Neural crest cell (in vitro differentiated cells): Measurements from ENCODE around the gene HSPB3. TPM values are rescaled to one million over a fixed set of nuclear protein-coding genes. Genes with fewer than 3 reads are reported as not detected.

Experiments
- DNase-seq: peaks from one replicate; pipeline ENCODE4 v3.0.0; 2021; ENCODE audit warnings: low read depth, mixed read lengths, low spot score
- H3K27ac Mint-ChIP-seq: one replicate; pipeline ENCODE4 v1.8.0; 2021; ENCODE audit warnings: mild to moderate bottlenecking, mixed read lengths; ENCODE audit not compliant: unreplicated experiment
- H3K27me3 Mint-ChIP-seq: 2 replicates; pipeline ENCODE4 v1.8.0; 2021; ENCODE audit warnings: low read depth, mild to moderate bottlenecking, mixed read lengths
- H3K36me3 Mint-ChIP-seq: 2 replicates; pipeline ENCODE4 v1.8.0; 2021; ENCODE audit warnings: low read depth, mild to moderate bottlenecking, mixed read lengths
- H3K4me1 Mint-ChIP-seq: 2 replicates; pipeline ENCODE4 v1.8.0; 2021; ENCODE audit warnings: mixed read lengths
- H3K4me3 Mint-ChIP-seq: one replicate; pipeline ENCODE4 v1.8.0; 2021; ENCODE audit warnings: mild to moderate bottlenecking, mixed read lengths
- H3K9me3 Mint-ChIP-seq: 2 replicates; pipeline ENCODE4 v1.8.0; 2021; ENCODE audit warnings: mixed read lengths
- total RNA-seq: library from RNA; stranded (reverse); gene quantifications from 2 replicates; pipeline ENCODE4 v1.2.1, GENCODE V29; 2021
- TF ChIP-seq, protein P1 (sequence below): fragments of 200-600 bp; sonication (generic); conservative IDR thresholded peaks from 2 replicates; pipeline ENCODE4 v1.5.0; 2021; ENCODE audit warnings: antibody characterized with exemption, mild to moderate bottlenecking

HSPB3 gene
- total RNA-seq, 1 donor from 2014 or later = not detected

DNA sequence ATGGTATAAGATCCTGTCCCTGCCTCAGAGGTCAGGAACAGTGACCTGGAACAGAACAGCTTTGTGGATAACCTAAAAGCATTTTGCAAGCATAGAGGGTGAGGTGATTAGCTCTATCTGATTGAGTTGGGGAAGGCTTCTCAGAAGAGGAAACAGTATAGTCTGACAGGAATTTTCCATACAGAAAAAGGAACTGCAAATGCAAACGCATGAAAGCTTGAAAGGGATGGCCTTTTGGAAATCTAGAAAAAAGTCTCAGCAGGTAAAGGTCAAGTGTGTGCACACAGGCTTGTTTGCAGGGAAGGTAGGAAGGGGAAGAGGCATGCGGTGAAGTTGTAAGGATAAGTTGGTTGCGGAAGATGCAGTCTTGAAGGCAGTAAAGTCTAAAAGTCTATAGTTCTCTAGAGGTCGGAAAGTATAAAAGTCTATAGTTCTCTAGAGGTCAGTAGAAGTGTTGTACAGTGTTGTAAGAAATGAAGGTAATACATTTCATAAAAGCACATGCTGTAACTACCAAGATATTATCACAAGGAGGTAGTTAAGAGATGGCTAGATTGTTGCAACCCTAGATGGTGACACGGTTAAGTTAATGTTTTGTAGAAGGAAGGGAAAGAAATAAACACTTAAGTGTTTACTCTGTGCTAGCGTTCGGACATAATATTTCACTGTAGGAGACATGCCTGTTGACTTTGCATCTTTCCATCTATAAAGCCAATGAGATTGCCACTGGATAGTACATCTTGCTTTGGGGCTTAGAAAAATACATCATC is 16.7 kb upstream of the HSPB3 start:
- H3K9me3 Mint-ChIP-seq = no peaks in the 10 kb centered on the region
- TF ChIP-seq, protein P1, sequence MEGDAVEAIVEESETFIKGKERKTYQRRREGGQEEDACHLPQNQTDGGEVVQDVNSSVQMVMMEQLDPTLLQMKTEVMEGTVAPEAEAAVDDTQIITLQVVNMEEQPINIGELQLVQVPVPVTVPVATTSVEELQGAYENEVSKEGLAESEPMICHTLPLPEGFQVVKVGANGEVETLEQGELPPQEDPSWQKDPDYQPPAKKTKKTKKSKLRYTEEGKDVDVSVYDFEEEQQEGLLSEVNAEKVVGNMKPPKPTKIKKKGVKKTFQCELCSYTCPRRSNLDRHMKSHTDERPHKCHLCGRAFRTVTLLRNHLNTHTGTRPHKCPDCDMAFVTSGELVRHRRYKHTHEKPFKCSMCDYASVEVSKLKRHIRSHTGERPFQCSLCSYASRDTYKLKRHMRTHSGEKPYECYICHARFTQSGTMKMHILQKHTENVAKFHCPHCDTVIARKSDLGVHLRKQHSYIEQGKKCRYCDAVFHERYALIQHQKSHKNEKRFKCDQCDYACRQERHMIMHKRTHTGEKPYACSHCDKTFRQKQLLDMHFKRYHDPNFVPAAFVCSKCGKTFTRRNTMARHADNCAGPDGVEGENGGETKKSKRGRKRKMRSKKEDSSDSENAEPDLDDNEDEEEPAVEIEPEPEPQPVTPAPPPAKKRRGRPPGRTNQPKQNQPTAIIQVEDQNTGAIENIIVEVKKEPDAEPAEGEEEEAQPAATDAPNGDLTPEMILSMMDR = no peak
- H3K27me3 Mint-ChIP-seq = no peaks in the 10 kb centered on the region
- no peaks in the 10 kb centered on the region for H3K36me3 Mint-ChIP-seq
- no peaks in the 10 kb centered on the region for H3K4me1 Mint-ChIP-seq
- H3K27ac Mint-ChIP-seq = no peak overlapping the region
- no peak for DNase-seq
- H3K4me3 Mint-ChIP-seq = no peak overlapping the region

DNA sequence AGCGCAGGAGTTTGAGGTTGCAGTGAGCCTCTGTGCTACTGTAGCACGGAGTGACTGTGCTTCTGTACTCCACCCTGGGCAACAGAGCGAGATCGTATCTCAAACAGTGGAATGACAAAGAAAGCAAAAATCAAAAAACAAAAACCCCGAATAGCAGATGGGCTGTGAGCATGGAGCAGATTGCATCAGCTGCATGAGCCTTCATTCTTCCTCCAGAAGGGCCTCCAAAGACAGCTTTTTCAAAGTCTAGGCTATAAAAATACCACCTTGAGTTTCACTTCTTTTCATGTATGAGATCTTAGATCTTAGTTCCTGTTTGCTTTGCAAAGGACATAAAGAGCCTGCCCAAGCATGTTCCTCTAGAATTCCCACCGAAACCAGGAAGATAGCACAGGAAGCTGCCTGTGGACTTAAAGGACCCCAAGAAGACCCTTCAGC is 15.0 kb upstream of the HSPB3 start:
- no peak for DNase-seq
- TF ChIP-seq, protein P1 = no peak
- no peaks in the 10 kb centered on the region for H3K9me3 Mint-ChIP-seq
- H3K27me3 Mint-ChIP-seq = no peaks in the 10 kb centered on the region
- no peaks in the 10 kb centered on the region for H3K36me3 Mint-ChIP-seq
- no peak overlapping the region for H3K27ac Mint-ChIP-seq
- H3K4me1 Mint-ChIP-seq = no peaks in the 10 kb centered on the region
- H3K4me3 Mint-ChIP-seq = no peak overlapping the region

DNA sequence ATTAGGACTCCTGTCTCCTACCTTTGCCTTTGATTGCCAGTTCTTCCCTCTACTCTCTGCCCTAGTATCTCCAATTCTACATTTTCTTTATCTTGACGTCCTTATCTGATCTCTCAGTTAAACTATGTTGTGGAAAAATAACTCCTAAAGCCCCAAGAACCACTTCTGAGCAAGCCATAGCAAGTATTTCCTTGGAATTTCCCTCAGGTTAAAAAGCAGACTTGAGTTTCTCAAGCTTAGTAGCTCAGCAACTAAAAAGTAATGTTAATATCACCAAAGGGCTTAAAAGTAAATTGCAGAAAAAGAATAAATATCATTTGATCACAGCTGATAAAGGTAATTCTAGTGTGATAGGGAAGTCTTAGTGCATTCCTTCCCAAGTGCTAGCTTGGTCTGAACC is 13.2 kb upstream of the HSPB3 start:
- DNase-seq = no peak
- no peak overlapping the region for H3K4me3 Mint-ChIP-seq
- no peaks in the 10 kb centered on the region for H3K36me3 Mint-ChIP-seq
- H3K27ac Mint-ChIP-seq = no peak overlapping the region
- no peaks in the 10 kb centered on the region for H3K9me3 Mint-ChIP-seq
- H3K27me3 Mint-ChIP-seq = no peaks in the 10 kb centered on the region
- no peaks in the 10 kb centered on the region for H3K4me1 Mint-ChIP-seq
- TF ChIP-seq, protein P1 = no peak

DNA sequence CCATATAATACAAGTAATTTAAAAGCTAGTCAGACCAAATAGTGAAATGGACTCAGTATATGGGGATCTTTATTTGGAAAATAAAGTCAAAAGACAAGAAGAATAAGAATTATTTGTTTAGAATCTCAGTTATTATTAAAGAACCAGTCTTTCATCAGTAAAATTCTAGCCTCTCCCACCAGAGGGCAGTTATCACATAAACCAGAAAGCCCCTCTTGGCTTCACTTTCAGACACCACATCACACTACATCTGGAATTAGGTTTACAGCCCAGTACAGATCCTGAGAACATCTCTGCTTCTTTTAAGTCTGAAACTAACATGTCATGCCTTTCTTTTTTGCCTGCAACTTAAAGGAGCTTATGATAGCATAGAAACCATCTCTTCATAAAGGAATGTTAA is 12.2 kb upstream of the HSPB3 start:
- H3K36me3 Mint-ChIP-seq = no peaks in the 10 kb centered on the region
- no peaks in the 10 kb centered on the region for H3K4me1 Mint-ChIP-seq
- H3K27me3 Mint-ChIP-seq = no peaks in the 10 kb centered on the region
- H3K9me3 Mint-ChIP-seq = no peaks in the 10 kb centered on the region
- no peak overlapping the region for H3K27ac Mint-ChIP-seq
- TF ChIP-seq, protein P1 = peak; percentile 65
- DNase-seq = peak; percentile 17
- H3K4me3 Mint-ChIP-seq = no peak overlapping the region

DNA sequence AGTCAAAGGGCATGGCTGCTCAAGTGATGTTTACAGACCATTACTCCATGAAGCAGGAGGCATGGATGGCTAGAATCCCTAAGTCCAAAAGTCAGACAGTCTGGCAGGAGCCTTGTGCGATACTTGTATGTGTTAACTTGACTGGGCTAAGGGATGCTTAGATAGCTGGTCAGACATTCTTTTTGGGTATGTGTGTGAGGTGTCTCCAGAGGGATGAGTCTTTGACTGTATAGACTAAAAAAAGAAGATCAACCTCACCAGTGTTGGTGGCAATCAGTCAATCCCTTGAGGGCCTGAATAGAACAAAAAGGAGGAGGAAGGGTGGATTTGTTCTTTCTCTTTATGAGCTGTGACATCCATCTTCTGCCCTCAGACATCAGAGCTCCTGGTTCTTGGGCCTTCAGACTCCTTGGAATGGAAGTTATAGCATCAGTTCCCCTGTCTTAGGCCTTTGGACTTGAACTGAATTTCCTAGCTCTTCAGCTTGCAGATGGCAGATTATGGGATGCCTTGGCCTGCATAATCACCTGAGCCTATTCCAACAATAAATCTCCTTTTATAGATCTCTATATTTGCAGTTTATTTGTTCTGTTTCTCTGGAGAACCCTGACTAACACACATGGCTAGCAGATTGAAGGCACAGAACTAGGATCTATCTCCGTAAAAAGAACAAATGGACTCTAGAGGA is 9.7 kb upstream of the HSPB3 start:
- Mint-ChIP-seq H3K36me3 (no peaks in the 10 kb centered on the region), H3K4me1 (no peaks in the 10 kb centered on the region), H3K9me3 (no peaks in the 10 kb centered on the region), H3K27ac (no peak overlapping the region), H3K27me3 (no peaks in the 10 kb centered on the region), H3K4me3 (no peak overlapping the region)
- TF ChIP-seq, protein P1 = no peak
- DNase-seq = no peak
